ENCODE results near the gene PRDX6. TPM values are rescaled to one million over a fixed set of nuclear protein-coding genes. Genes with fewer than 3 reads are reported as not detected.

The PRDX6 gene
- total and polyA plus RNA-seq, 2 of the 4 experiments (the other 2 are of a cell fraction), result 373 to 426 TPM

- no peak overlapping the region for H3K4me3 ChIP-seq (ENCODE audit: insufficient read depth, low read depth, low read length)
- POLR2A ChIA-PET (ENCODE audit: unreplicated experiment), result no interaction called here
- H2AK5ac ChIP-seq (ENCODE audit: low read depth, low read length), result no peak overlapping the region
- H4K20me1 ChIP-seq (ENCODE audit: insufficient read depth, low read length), result no peaks in the 10 kb centered on the region
- dilution Hi-C loops (cut with HindIII; ENCODE audit: low sequenced_read_pairs, unreplicated experiment) (no loop called here), intact Hi-C loops (cut with micrococcal nuclease) (no loop called here), in situ Hi-C loops (cut with MboI; ENCODE audit: low sequenced_read_pairs) (no loop called here)
- no peak overlapping the region for H2BK15ac ChIP-seq (ENCODE audit: low read depth, low read length)
- no peak overlapping the region for H3K4ac ChIP-seq (ENCODE audit: low read depth, low read length)
- no peaks in the 10 kb centered on the region for H3K36me3 ChIP-seq (ENCODE audit: control insufficient read depth, insufficient read depth, low read length)
- 71% methylated on average over 3 of the region's 3 CpGs; no CpG with 5 or more reads in 1 of the 2 experiments for WGBS, 2 experiments (ENCODE audit: extremely low coverage in 2 of 2, insufficient read length in 1 of 2)
- H2AK9ac ChIP-seq (replicated peaks; ENCODE audit: low read depth, low read length, poor library complexity), result no peak overlapping the region
- no peak overlapping the region for H4K5ac ChIP-seq (ENCODE audit: low read depth, low read length)
- no peak overlapping the region for H3K23ac ChIP-seq (ENCODE audit: low read depth, low read length)
- no peak overlapping the region for H2BK120ac ChIP-seq (ENCODE audit: low read depth, low read length)
- CTCF ChIA-PET, result interaction anchor here (0.6 kb wide), 1 partner anchor 78 kb away, joined by 3 read pairs; no protein-coding TSS in a partner anchor
- no peak overlapping the region for H3K18ac ChIP-seq (ENCODE audit: low read depth, low read length)
- H3K9ac ChIP-seq (ENCODE audit: low read depth, low read length), result no peak overlapping the region
- ATAC-seq (ENCODE audit: low read depth) (no peak), DNase-seq (no peak)
- 0 out of 2 replicates have a peak, but pooled peaks cover 7% of the 10 kb centered on the region for H3K9me1 ChIP-seq (ENCODE audit: insufficient read depth, low read length)
- H3K4me2 ChIP-seq (ENCODE audit: low read depth, low read length), result no peak overlapping the region
- no peak overlapping the region for H2AFZ ChIP-seq (replicated peaks; ENCODE audit: low read length, poor library complexity)
- H3K27me3 ChIP-seq (ENCODE audit: control insufficient read depth, insufficient read depth, low read length), result no peaks in the 10 kb centered on the region; the same call in 1 of the 2 replicates
- no peaks in the 10 kb centered on the region for H3K9me3 ChIP-seq (ENCODE audit: control insufficient read depth, insufficient read depth, low read length)
- TF ChIP-seq BHLHE40 (IDR thresholded peaks at IDR 0.05; ENCODE audit: low read depth, low read length) (no peak), RFX5 (IDR thresholded peaks at IDR 0.05; ENCODE audit: low read depth, low read length) (no peak), MAFK (IDR thresholded peaks at IDR 0.05; ENCODE audit: low read depth, low read length) (no peak), NFE2L2 (IDR thresholded peaks at IDR 0.05; ENCODE audit: low read depth, low read length) (no peak), SMC3 (IDR thresholded peaks at IDR 0.05; ENCODE audit: low read depth, low read length) (no peak), CHD1 (IDR thresholded peaks at IDR 0.05; ENCODE audit: low read depth, low read length) (no peak), POLR2A (IDR thresholded peaks at IDR 0.05; ENCODE audit: low read depth, low read length) (no peak), USF2 (IDR thresholded peaks at IDR 0.05; ENCODE audit: low read depth, low read length) (no peak), MAZ (IDR thresholded peaks at IDR 0.05; ENCODE audit: borderline replicate concordance, low read depth, low read length) (no peak), ELK1 (IDR thresholded peaks at IDR 0.05; ENCODE audit: borderline replicate concordance, low read depth, low read length) (no peak), RCOR1 (IDR thresholded peaks at IDR 0.05; ENCODE audit: insufficient replicate concordance, low read length) (no peak), CTCF (conservative IDR thresholded peaks at IDR 0.05; ENCODE audit: low read depth, low read length) (no peak), FOS (IDR thresholded peaks at IDR 0.05; ENCODE audit: low read depth, low read length) (no peak), MXI1 (IDR thresholded peaks at IDR 0.05; ENCODE audit: borderline replicate concordance, low read depth, low read length) (no peak), CEBPB (IDR thresholded peaks at IDR 0.05; ENCODE audit: low read depth, low read length) (no peak), RAD21 (IDR thresholded peaks at IDR 0.05; ENCODE audit: low read length) (no peak)
- H2BK5ac ChIP-seq (ENCODE audit: low read depth, low read length, poor library complexity, severe bottlenecking), result no peak overlapping the region
- H3K56ac ChIP-seq (ENCODE audit: extremely low read depth, insufficient read depth, low read length), result no peak overlapping the region
- no peak overlapping the region for H2BK20ac ChIP-seq (ENCODE audit: low read depth, low read length)
- no peak overlapping the region for H3K27ac ChIP-seq (ENCODE audit: insufficient read depth, low read length)
- BruUV-seq (replicated peaks), result no TSS peak
- H3K79me1 ChIP-seq (ENCODE audit: low read depth in 1 of 2, low read length in 2 of 2), result no peaks in the 10 kb centered on the region
- no peak overlapping the region for H3K14ac ChIP-seq (replicated peaks; ENCODE audit: low read depth, low read length)
- peaks cover 5% of the 10 kb centered on the region; the same call in 1 of the 2 replicates for H3K4me1 ChIP-seq (ENCODE audit: control insufficient read depth, insufficient read depth, low read length)
- no peak overlapping the region for H4K91ac ChIP-seq (ENCODE audit: insufficient read depth, low read depth, low read length)
- no peak overlapping the region for H4K8ac ChIP-seq (ENCODE audit: low read depth in 2 of 2, low read length in 2 of 2)
Observed at GRCh38 chr1:173507847-173508209, 30.7 kb downstream of the PRDX6 start.

All from IMR-90 (cell line).